Body of pancreas (tissue), 4 donors: ENCODE data around the gene TENM3. TPM values are rescaled to one million over a fixed set of nuclear protein-coding genes. Genes with fewer than 3 reads are reported as not detected.

Experiments
- ATAC-seq: fragments of 150-250 bp; one replicate; pipeline ENCODE4 v1.9.1; 2016
- DNase-seq, 4 donors: peaks; one replicate each; pipeline ENCODE4 v3.0.0-alpha.2; 2019
- H3K27ac ChIP-seq, 4 donors: fragments of 200-600 bp; sonication (generic); 1 replicate in 3 of 4; 2 replicates in 1 of 4; pipeline versions ENCODE4 v1.5.1 to v1.6.1; 2016 to 2019; ENCODE audit warnings: mild to moderate bottlenecking in 1 of 4, mixed read lengths in 1 of 4, moderate library complexity in 1 of 4
- H3K27me3 ChIP-seq, 2 donors: fragments of 200-600 bp; sonication (generic); one replicate each; pipeline ENCODE4 v1.6.0; 2016; ENCODE audit warnings: mild to moderate bottlenecking in 1 of 2
- H3K36me3 ChIP-seq, 2 donors: fragments of 200-600 bp; sonication (generic); replicated peaks in 1 of 2; 2 replicates each; pipeline ENCODE4 v1.5.1; 2016; ENCODE audit warnings: low read depth in 2 of 2; ENCODE audit not compliant: insufficient read depth in 1 of 2
- H3K4me1 ChIP-seq: fragments of 200-600 bp; sonication (generic); one replicate; pipeline ENCODE4 v1.6.0; 2016
- H3K4me3 ChIP-seq, 2 donors: fragments of 200-600 bp; sonication (generic); 1 replicate in 1 of 2; 2 replicates in 1 of 2; pipeline ENCODE4 v1.5.1; 2016 to 2019
- H3K9me3 ChIP-seq, 3 donors: fragments of 200-600 bp; sonication (generic); 1 replicate in 2 of 3; 2 replicates in 1 of 3; pipeline ENCODE4 v1.5.1; 2016
- CTCF ChIP-seq, 7 experiments: fragments of 450-650 bp in 4 of 7; fragments of 200-600 bp in 3 of 7; sonication (generic) in 3 of 7; IDR thresholded peaks; one replicate each; pipeline ENCODE4 v1.5.1; 2016 to 2019; ENCODE audit warnings: antibody characterized with exemption in 7 of 7
- POLR2A ChIP-seq, 3 donors: fragments of 450-650 bp; IDR thresholded peaks; one replicate each; pipeline ENCODE4 v1.6.1; 2016; ENCODE audit warnings: antibody characterized with exemption in 3 of 3, mild to moderate bottlenecking in 2 of 3
- WGBS, 2 donors: methylation state at CpG; one replicate each; pipeline ENCODE4 v1.1.5; 2017; 5-methylcytosine and 5-hydroxymethylcytosine counted together
- intact Hi-C: fragments of 100-400 bp; cut with DNase I; formaldehyde crosslinking; loops from one replicate; pipeline ENCODE4 v1.15.1; 2023
- total RNA-seq, 2 donors: library from RNA; depleted of rRNA; stranded (reverse); fragments of >200 nt; gene quantifications; one replicate each; pipeline ENCODE4 v1.1.0, GENCODE V29; 2016

The TENM3 gene
- total RNA-seq, 2 donors from 2014 or later = 2.3 to 9.6 TPM

- TF ChIP-seq POLR2A (IDR thresholded peaks at IDR 0.05) = no peak
- no peak for TF ChIP-seq CTCF (IDR thresholded peaks at IDR 0.05)
- WGBS, 2 donors = 27 to 29% methylated on average over 3 of the region's 3 CpGs
- DNase-seq (no peak), ATAC-seq (no peak)
- intact Hi-C loops = no loop called here
- Histone ChIP-seq H3K9me3 (no peaks in the 10 kb centered on the region), H3K27me3 (no peaks in the 10 kb centered on the region), H3K4me3 (no peak overlapping the region), H3K27ac (no peak overlapping the region), H3K4me1 (no peaks in the 10 kb centered on the region), H3K36me3 (no peaks in the 10 kb centered on the region)
These were observed 428.0 kb downstream of the TENM3 start for GRCh38 chr4:182671231-182671630.

GRCh38 chr4:182671749-182672148, 428.5 kb downstream of the TENM3 start:
- Histone ChIP-seq H3K4me3 (no peak overlapping the region), H3K36me3 (no peaks in the 10 kb centered on the region), H3K9me3 (no peaks in the 10 kb centered on the region), H3K27ac (no peak overlapping the region), H3K27me3 (no peaks in the 10 kb centered on the region), H3K4me1 (no peaks in the 10 kb centered on the region)
- ATAC-seq (no peak), DNase-seq (no peak)
- WGBS, 2 donors = 50 to 55% methylated on average over 5 of the region's 5 CpGs
- TF ChIP-seq CTCF (IDR thresholded peaks at IDR 0.05) = no peak
- TF ChIP-seq POLR2A (IDR thresholded peaks at IDR 0.05) = no peak
- intact Hi-C loops = no loop called here

DNA sequence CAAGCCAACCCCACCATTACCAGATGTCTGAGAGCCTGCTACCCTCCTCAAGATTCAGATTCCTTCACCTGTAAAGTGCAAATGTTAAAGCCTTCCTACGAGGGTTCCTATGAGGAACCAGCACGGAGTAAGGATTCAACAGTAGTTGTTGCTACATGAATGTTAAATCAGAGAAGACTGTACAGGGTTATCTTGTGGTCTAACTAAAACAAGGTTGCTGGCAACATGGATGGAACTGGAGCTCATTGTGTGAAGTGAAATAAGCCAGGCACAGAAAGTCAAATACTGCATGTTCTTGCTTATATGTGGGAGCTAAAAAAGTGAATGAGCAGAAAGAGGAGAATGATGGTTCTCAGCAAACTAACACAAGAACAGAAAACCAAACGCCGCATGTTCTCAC, 435.4 kb downstream of the TENM3 start:
- Histone ChIP-seq H3K9me3 (no peaks in the 10 kb centered on the region), H3K4me3 (no peak overlapping the region), H3K27ac (no peak overlapping the region), H3K4me1 (no peaks in the 10 kb centered on the region), H3K27me3 (no peaks in the 10 kb centered on the region), H3K36me3 (no peaks in the 10 kb centered on the region)
- TF ChIP-seq POLR2A (IDR thresholded peaks at IDR 0.05) (no peak), CTCF (IDR thresholded peaks at IDR 0.05) (no peak)
- ATAC-seq (no peak), DNase-seq (no peak)
- 93 to 97% methylated on average over 4 of the region's 4 CpGs for WGBS, 2 donors
- intact Hi-C loops = no loop called here

DNA sequence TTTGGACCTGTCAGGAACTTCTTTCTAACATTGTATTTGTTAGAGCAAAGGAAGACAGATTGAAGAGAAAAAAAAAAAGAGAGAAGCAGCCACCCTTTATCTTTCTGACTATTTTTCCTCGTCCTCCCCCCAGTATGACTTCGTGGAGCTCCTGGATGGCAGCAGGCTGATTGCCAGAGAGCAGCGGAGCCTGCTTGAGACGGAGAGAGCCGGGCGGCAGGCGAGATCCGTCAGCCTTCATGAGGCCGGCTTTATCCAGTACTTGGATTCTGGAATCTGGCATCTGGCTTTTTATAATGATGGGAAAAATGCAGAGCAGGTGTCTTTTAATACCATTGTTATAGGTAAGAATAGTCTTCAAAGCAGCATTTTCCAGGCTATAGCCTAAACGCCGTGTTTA, 436.3 kb downstream of the TENM3 start:
- intact Hi-C loops = no loop called here
- DNase-seq = no peak
- Histone ChIP-seq H3K27me3 (no peaks in the 10 kb centered on the region), H3K4me3 (no peak overlapping the region), H3K9me3 (no peaks in the 10 kb centered on the region), H3K4me1 (no peaks in the 10 kb centered on the region), H3K27ac (no peak overlapping the region), H3K36me3 (no peaks in the 10 kb centered on the region)
- TF ChIP-seq CTCF (IDR thresholded peaks at IDR 0.05) (no peak), POLR2A (IDR thresholded peaks at IDR 0.05) (no peak)
- WGBS, 2 donors = 88% methylated on average over 11 of the region's 11 CpGs
- ATAC-seq = no peak

DNA sequence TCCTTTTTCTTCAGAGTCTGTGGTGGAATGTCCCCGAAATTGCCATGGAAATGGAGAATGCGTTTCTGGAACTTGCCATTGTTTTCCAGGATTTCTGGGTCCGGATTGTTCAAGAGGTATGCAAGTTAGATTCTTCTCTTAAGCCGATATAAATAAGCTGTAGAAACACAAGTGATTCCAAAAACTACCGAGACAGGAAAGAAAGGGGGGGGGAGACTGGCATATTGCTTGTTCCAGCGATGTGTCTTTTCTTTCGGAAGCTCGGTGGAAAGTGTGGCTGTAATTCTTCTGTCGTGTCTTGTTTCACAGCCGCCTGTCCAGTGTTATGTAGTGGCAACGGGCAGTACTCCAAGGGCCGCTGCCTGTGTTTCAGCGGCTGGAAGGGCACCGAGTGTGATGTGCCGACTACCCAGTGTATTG, 437.0 kb downstream of the TENM3 start:
- no peak for DNase-seq
- Histone ChIP-seq H3K9me3 (no peaks in the 10 kb centered on the region), H3K27ac (no peak overlapping the region), H3K4me3 (no peak overlapping the region), H3K27me3 (no peaks in the 10 kb centered on the region), H3K4me1 (no peaks in the 10 kb centered on the region), H3K36me3 (no peaks in the 10 kb centered on the region)
- TF ChIP-seq CTCF (IDR thresholded peaks at IDR 0.05) = no peak
- no peak for ATAC-seq
- intact Hi-C loops = no loop called here
- 80 to 85% methylated on average over 15 of the region's 15 CpGs for WGBS, 2 donors
